D721Med (cell line): Measurements from ENCODE around the gene OR7C2.

Experiments used
- DNase-seq: peaks from one replicate; pipeline ENCODE4 v3.0.0; 2011; ENCODE audit warnings: low spot score; ENCODE audit not compliant: insufficient read length
- FAIRE-seq: peaks from 2 replicates; lab custom pipeline; 2011; peaks lifted over from hg19 to GRCh38; lab: Jason Lieb, UNC
- CTCF ChIP-seq: IDR thresholded peaks from 2 replicates; pipeline ENCODE4 v1.5.1; 2012; ENCODE audit warnings: mild to moderate bottlenecking, control low read depth; ENCODE audit not compliant: insufficient read depth; ENCODE audit errors: missing control alignments

OR7C2 gene

DNA sequence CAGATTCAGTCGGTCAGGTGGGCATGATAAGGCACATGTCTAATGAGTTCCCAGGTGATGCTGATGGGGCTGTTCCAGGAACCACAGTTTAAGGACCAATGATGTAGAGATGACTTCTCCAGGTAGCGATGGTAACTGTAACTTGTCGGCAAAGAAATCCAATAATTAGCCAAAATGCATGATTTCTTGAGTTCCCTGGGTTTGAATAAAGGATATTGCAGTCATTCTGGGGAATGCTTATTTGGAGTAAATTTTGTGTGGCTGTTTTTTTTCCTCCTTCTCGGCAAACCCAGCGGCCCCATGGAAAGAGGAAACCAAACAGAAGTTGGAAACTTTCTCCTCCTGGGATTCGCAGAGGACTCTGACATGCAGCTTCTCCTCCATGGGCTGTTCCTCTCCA is at the start of gene OR7C2:
TSS of gene OR7C2 (plus strand) at position 301 of the 400 bp plus-strand sequence. CDS start at position 301, 0 bp downstream.
- FAIRE-seq = no peak
- no peak for TF ChIP-seq CTCF
- DNase-seq = no peak

GRCh38 chr19:14901675-14902260 is 39.5 kb upstream of the OR7C2 start:
- DNase-seq (no peak), FAIRE-seq (no peak)
- no peak for TF ChIP-seq CTCF

- no peak for TF ChIP-seq CTCF
- FAIRE-seq (no peak), DNase-seq (no peak)
Measured at GRCh38 chr19:14906711-14907110, 34.6 kb upstream of the OR7C2 start.

DNA sequence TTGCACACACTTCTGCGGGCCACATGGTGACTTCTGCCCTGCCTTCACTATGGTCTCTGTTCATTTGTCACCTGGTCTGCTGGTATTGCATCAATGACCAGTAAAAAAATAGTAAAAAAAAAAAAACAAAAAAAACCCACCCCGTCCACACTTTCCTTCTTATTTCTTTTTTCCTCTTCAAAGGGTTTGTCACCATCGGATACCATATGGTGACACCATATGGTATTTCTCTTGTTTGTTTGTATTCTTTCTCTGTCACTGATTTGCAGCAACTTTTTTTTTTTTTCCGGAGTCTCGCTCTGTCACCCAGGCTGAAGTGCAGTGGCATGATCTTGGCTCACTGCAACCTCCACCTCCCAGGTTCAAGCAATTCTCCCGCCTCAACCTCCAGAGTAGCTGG is 26.2 kb upstream of the OR7C2 start:
- DNase-seq = no peak
- no peak for TF ChIP-seq CTCF
- no peak for FAIRE-seq

GRCh38 chr19:14916848-14917247 is 24.4 kb upstream of the OR7C2 start:
- no peak for DNase-seq
- TF ChIP-seq CTCF = no peak
- no peak for FAIRE-seq

DNA sequence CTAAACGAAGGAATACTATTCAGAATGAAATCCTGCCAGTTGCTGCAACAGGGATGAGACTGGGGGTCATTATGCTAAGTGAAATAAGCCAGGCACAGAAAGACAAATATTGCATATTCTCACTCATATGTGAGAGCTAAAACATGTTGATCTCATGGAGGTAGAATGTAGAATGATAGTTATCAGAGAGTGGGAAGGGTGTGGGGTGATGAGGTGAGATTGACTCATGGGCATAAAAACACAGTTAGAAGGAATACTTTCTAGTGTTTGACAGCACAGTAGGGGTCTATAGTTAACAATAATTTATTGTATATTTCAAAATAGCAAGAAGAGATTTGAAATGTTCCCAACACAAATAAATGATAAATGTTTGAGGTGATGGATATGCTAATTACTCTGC is 7.8 kb upstream of the OR7C2 start:
- FAIRE-seq (no peak), DNase-seq (no peak)
- TF ChIP-seq CTCF = no peak

DNA sequence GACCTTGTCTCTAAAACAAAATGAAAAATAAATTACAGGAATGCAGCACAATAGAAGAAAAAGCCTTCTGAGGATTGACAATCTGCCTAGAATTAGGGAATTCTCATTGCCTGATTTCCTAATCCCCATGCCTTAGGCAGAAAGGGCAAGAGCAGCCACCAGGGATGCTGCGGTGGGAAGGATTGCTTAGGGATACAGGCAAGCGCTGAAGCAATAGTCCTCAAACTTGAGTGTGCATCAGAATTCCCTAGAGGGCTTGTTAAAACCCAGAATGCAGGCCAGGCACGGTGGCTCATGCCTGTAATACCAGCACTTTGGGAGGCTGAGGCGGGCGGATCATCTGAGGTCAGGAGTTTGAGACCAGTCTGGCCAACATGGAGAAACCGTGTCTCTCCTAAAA is 1.0 kb upstream of the OR7C2 start:
- no peak for FAIRE-seq
- TF ChIP-seq CTCF = no peak
- DNase-seq = no peak
